Liver (tissue), 3 donors: ENCODE data around the gene KLHDC7B.

Experiments
- JUND ChIP-seq, 2 donors: IDR thresholded peaks; 2 replicates each; pipeline ENCODE4 v1.6.1; 2016; ENCODE audit warnings: antibody characterized with exemption in 2 of 2
- NR2F2 ChIP-seq: IDR thresholded peaks from 2 replicates; pipeline ENCODE4 v1.6.1; 2016; ENCODE audit warnings: antibody characterized with exemption
- RAD21 ChIP-seq, 2 donors: IDR thresholded peaks; 2 replicates each; pipeline ENCODE4 v1.6.1; 2016; ENCODE audit warnings: antibody characterized with exemption in 2 of 2, mild to moderate bottlenecking in 2 of 2
- TAF1 ChIP-seq: conservative IDR thresholded peaks from 2 replicates; pipeline ENCODE4 v1.6.1; 2016; ENCODE audit warnings: antibody characterized with exemption, mild to moderate bottlenecking
- YY1 ChIP-seq: IDR thresholded peaks from 2 replicates; pipeline ENCODE4 v1.6.1; 2016; ENCODE audit warnings: antibody characterized with exemption, mild to moderate bottlenecking
- TF ChIP-seq, protein P1 (sequence below): fragments of 150-350 bp; IDR thresholded peaks from 2 replicates; pipeline ENCODE4 v1.5.1; 2017; ENCODE audit warnings: improper control_type of control experiment, low read depth, low read length; ENCODE audit not compliant: missing input control
- TF ChIP-seq, protein P2 (sequence below): IDR thresholded peaks from 2 replicates; pipeline ENCODE4 v1.6.1; 2016; ENCODE audit warnings: antibody characterized with exemption, mild to moderate bottlenecking
- donor health status: healthy.
- donor health status: healthy.

DNA sequence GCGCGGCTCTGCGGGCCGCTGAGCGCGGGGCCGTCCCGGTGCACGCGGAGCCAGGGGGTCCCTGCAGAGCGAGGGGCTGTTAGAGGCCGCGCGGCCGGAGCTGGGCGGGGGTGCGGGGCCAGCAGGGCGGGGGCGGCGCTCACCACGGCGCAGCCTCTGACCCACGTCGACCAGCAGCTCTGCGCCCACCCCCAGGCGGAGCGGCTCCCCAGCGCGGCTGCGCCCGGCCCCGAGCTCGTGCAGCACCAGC, 19.9 kb upstream of the KLHDC7B start:
- TF ChIP-seq, protein P1, sequence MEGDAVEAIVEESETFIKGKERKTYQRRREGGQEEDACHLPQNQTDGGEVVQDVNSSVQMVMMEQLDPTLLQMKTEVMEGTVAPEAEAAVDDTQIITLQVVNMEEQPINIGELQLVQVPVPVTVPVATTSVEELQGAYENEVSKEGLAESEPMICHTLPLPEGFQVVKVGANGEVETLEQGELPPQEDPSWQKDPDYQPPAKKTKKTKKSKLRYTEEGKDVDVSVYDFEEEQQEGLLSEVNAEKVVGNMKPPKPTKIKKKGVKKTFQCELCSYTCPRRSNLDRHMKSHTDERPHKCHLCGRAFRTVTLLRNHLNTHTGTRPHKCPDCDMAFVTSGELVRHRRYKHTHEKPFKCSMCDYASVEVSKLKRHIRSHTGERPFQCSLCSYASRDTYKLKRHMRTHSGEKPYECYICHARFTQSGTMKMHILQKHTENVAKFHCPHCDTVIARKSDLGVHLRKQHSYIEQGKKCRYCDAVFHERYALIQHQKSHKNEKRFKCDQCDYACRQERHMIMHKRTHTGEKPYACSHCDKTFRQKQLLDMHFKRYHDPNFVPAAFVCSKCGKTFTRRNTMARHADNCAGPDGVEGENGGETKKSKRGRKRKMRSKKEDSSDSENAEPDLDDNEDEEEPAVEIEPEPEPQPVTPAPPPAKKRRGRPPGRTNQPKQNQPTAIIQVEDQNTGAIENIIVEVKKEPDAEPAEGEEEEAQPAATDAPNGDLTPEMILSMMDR = no peak
- TF ChIP-seq YY1 (no peak), NR2F2 (no peak), JUND (IDR thresholded peaks at IDR 0.05) (no peak), TAF1 (no peak), RAD21 (IDR thresholded peaks at IDR 0.05) (no peak)
- TF ChIP-seq, protein P2, sequence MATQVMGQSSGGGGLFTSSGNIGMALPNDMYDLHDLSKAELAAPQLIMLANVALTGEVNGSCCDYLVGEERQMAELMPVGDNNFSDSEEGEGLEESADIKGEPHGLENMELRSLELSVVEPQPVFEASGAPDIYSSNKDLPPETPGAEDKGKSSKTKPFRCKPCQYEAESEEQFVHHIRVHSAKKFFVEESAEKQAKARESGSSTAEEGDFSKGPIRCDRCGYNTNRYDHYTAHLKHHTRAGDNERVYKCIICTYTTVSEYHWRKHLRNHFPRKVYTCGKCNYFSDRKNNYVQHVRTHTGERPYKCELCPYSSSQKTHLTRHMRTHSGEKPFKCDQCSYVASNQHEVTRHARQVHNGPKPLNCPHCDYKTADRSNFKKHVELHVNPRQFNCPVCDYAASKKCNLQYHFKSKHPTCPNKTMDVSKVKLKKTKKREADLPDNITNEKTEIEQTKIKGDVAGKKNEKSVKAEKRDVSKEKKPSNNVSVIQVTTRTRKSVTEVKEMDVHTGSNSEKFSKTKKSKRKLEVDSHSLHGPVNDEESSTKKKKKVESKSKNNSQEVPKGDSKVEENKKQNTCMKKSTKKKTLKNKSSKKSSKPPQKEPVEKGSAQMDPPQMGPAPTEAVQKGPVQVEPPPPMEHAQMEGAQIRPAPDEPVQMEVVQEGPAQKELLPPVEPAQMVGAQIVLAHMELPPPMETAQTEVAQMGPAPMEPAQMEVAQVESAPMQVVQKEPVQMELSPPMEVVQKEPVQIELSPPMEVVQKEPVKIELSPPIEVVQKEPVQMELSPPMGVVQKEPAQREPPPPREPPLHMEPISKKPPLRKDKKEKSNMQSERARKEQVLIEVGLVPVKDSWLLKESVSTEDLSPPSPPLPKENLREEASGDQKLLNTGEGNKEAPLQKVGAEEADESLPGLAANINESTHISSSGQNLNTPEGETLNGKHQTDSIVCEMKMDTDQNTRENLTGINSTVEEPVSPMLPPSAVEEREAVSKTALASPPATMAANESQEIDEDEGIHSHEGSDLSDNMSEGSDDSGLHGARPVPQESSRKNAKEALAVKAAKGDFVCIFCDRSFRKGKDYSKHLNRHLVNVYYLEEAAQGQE = no peak
